ENCODE data around the gene ADORA2A. TPM values are rescaled to one million over a fixed set of nuclear protein-coding genes. Genes with fewer than 3 reads are reported as not detected.

Gene ADORA2A
- total and polyA plus RNA-seq, 10 of the 15 experiments (the other 5 are each of a cell fraction or from before 2014, with no cell fraction given): 0.69 to 31.2 (median 18.3) TPM

DNA sequence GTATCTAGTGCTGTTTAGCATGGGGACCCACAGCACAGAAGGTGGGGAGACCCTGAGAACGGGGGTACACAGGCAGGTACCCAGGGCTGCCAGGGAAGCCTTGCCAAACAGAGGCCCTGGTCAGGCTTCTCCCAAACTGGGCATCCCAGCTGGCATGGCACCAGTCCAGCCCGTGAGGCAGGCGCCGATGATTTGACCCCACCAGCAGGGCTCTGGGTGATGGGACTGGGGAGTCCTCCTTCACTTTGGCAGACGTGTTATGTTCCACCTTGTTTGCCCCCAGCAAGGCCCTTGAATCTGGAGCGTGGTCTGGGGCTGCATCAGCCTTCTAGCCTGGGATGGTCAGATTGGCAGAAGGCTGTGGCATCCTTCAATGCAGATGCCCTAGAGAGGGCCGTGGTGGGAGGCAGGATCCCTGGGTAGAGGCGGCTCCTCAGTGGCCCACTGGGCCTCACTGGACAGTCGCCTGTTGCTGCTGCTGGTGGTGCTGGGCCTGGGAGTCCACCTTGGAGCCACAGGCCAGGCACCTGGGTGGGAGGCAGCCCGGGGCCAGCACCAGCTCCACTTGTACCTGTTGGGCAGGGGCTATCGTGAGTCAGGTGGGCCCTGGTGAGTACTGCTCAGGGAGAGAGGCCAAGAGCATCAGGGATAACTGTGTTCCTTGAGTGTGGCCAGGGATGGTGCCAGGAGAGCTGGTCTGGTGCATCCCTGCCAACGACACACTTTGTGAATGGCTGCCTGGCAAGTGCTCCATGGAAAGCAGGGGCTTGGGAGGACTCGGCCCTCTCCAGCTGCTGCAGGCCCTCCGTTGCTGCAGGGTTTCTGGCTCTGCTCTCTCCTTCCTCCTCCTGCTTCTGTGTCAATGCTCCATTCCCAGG, 3.3 kb downstream of the ADORA2A start:
- ChIA-PET RAD21 (ENCODE audit: unreplicated experiment) (interaction anchor here (1.5 to 10.4 kb wide), 3 partner anchors 31 to 75 kb away, joined by 6 to 111 read pairs (median 107); no protein-coding TSS in a partner anchor), POLR2A (interaction anchor here (1.0 to 2.2 kb wide), 4 partner anchors 29 to 84 kb away, joined by 3 to 10 read pairs (median 4); no protein-coding TSS in a partner anchor), CTCF (interaction anchor here (0.9 to 19.9 kb wide), 5 partner anchors 7 to 91 kb away, joined by 3 to 332 read pairs (median 6); no protein-coding TSS in a partner anchor), SMC1A (ENCODE audit: uncharacterized antibody, unreplicated experiment) (interaction anchor here (0.7 to 10.4 kb wide), 9 partner anchors 13 to 1135 kb away, joined by 3 to 122 read pairs (median 5); no protein-coding TSS in a partner anchor)
- BruUV-seq (replicated peaks): no TSS peak
- in situ Hi-C loops (cut with MboI): loop anchor here (5.0 kb wide), 1 partner anchor 87 kb away; no protein-coding TSS in a partner anchor
- TF ChIP-seq CREM (IDR thresholded peaks at IDR 0.05; ENCODE audit: low read depth) (no peak), POLR2A (IDR thresholded peaks at IDR 0.05; ENCODE audit: low read depth, low read length) (no peak), CHD4 (IDR thresholded peaks at IDR 0.05) (no peak), RBBP5 (conservative IDR thresholded peaks at IDR 0.05) (no peak), EZH2 (IDR thresholded peaks at IDR 0.05; ENCODE audit: borderline replicate concordance, control insufficient read depth, low read depth, low read length) (no peak), PAX5 (IDR thresholded peaks at IDR 0.05; ENCODE audit: borderline replicate concordance, low read depth, low read length) (no peak), EGR1 (IDR thresholded peaks at IDR 0.05; ENCODE audit: borderline replicate concordance in 1 of 2, low read depth in 2 of 2, low read length in 2 of 2) (no peak), BMI1 (IDR thresholded peaks at IDR 0.05; ENCODE audit: borderline replicate concordance) (no peak), ZNF24 (IDR thresholded peaks at IDR 0.05) (no peak), WRNIP1 (IDR thresholded peaks at IDR 0.05; ENCODE audit: borderline replicate concordance, low read depth, low read length) (no peak), BRCA1 (IDR thresholded peaks at IDR 0.05; ENCODE audit: low read depth, low read length) (no peak), KLF5 (IDR thresholded peaks at IDR 0.05; ENCODE audit: partially characterized antibody) (no peak), KDM1A (IDR thresholded peaks at IDR 0.05; ENCODE audit: borderline replicate concordance) (no peak), IKZF1 (conservative IDR thresholded peaks at IDR 0.05) (no peak), NFYA (IDR thresholded peaks at IDR 0.05; ENCODE audit: borderline replicate concordance, low read depth, low read length) (no peak)
- TF ChIP-seq, protein P1, sequence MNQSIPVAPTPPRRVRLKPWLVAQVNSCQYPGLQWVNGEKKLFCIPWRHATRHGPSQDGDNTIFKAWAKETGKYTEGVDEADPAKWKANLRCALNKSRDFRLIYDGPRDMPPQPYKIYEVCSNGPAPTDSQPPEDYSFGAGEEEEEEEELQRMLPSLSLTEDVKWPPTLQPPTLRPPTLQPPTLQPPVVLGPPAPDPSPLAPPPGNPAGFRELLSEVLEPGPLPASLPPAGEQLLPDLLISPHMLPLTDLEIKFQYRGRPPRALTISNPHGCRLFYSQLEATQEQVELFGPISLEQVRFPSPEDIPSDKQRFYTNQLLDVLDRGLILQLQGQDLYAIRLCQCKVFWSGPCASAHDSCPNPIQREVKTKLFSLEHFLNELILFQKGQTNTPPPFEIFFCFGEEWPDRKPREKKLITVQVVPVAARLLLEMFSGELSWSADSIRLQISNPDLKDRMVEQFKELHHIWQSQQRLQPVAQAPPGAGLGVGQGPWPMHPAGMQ (IDR thresholded peaks at IDR 0.05; ENCODE audit: borderline replicate concordance): no peak
- TF ChIP-seq, protein P2, sequence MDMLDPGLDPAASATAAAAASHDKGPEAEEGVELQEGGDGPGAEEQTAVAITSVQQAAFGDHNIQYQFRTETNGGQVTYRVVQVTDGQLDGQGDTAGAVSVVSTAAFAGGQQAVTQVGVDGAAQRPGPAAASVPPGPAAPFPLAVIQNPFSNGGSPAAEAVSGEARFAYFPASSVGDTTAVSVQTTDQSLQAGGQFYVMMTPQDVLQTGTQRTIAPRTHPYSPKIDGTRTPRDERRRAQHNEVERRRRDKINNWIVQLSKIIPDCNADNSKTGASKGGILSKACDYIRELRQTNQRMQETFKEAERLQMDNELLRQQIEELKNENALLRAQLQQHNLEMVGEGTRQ (IDR thresholded peaks at IDR 0.05; ENCODE audit: borderline replicate concordance, low read depth, low read length): no peak
- TF ChIP-seq, protein P3, sequence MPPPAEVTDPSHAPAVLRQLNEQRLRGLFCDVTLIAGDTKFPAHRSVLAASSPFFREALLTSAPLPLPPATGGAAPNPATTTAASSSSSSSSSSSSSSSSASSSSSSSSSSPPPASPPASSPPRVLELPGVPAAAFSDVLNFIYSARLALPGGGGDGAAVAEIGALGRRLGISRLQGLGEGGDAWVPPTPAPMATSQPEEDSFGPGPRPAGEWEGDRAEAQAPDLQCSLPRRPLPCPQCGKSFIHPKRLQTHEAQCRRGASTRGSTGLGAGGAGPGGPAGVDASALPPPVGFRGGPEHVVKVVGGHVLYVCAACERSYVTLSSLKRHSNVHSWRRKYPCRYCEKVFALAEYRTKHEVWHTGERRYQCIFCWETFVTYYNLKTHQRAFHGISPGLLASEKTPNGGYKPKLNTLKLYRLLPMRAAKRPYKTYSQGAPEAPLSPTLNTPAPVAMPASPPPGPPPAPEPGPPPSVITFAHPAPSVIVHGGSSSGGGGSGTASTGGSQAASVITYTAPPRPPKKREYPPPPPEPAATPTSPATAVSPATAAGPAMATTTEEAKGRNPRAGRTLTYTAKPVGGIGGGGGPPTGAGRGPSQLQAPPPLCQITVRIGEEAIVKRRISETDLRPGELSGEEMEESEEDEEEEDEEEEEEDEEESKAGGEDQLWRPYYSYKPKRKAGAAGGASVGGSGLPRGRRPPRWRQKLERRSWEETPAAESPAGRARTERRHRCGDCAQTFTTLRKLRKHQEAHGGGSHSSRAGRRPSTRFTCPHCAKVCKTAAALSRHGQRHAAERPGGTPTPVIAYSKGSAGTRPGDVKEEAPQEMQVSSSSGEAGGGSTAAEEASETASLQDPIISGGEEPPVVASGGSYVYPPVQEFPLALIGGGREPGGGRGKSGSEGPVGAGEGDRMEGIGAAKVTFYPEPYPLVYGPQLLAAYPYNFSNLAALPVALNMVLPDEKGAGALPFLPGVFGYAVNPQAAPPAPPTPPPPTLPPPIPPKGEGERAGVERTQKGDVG (CRISPR knock-in tag; IDR thresholded peaks at IDR 0.05): no peak
- Histone ChIP-seq H3K4me3 (peak overlapping the region; percentile 60; the same call in 1 of the 2 replicates), H3K9me3 (replicated peaks; ENCODE audit: control insufficient read depth, insufficient read depth, low read length) (no peaks in the 10 kb centered on the region), H3K4me2 (ENCODE audit: control insufficient read depth, insufficient read depth) (peak overlapping the region; percentile 83), H3K27ac (ENCODE audit: control insufficient read depth, insufficient read depth) (no peak overlapping the region), H3K79me2 (ENCODE audit: control insufficient read depth, insufficient read depth, low read length) (peaks cover 80% of the 10 kb centered on the region), H2AFZ (ENCODE audit: control insufficient read depth, low read depth, low read length) (no peak overlapping the region), H3K4me1 (ENCODE audit: control insufficient read depth, insufficient read depth, low read length) (peaks cover 72% of the 10 kb centered on the region), H3K27me3 (replicated peaks in 1 of 2; ENCODE audit: control insufficient read depth in 2 of 2, insufficient read depth in 2 of 2, low read length in 1 of 2) (no peaks in the 10 kb centered on the region), H3K36me3 (ENCODE audit: control insufficient read depth in 2 of 2, insufficient read depth in 2 of 2, low read length in 1 of 2) (peaks cover 0 to 5% of the 10 kb centered on the region in 2 experiments; a peak in 2 of 4 replicates), H4K20me1 (ENCODE audit: control insufficient read depth, insufficient read depth) (no peaks in the 10 kb centered on the region), H3K9ac (ENCODE audit: control insufficient read depth, insufficient read depth, low read length) (no peak overlapping the region)
- intact Hi-C loops (cut with micrococcal nuclease; ENCODE audit: unreplicated experiment): loop anchor here (10.0 kb wide), 1 partner anchor 106 kb away; no protein-coding TSS in a partner anchor
- no peak for ATAC-seq
- FAIRE-seq: no peak
- WGBS (ENCODE audit: insufficient coverage, insufficient replicate concordance, low lambda C conversion rate, missing lambda C conversion rate): 94% methylated on average over 14 of the region's 14 CpGs
- DNase-seq (ENCODE audit: low read depth, low spot score): no peak
